MCF 10A (cell line): Measurements from ENCODE around the gene ZNF823. TPM values are rescaled to one million over a fixed set of nuclear protein-coding genes. Genes with fewer than 3 reads are reported as not detected.

ENCODE experiments used
- Bru-seq: library from RNA; stranded (reverse); fragments of 400-500 nt; gene quantifications from one replicate; lab custom pipeline; 2021; lab: Mats Ljungman, UMichigan
- BruChase-seq, 2 experiments: library from RNA; stranded (reverse); fragments of 400-500 nt; gene quantifications; one replicate each; lab custom pipeline; 2021; lab: Mats Ljungman, UMichigan
- BruUV-seq: library from RNA; stranded (reverse); fragments of 400-500 nt; replicated peaks from 2 replicates; lab custom pipeline; 2021; lab: Mats Ljungman, UMichigan
- CTCF ChIA-PET: fragments of 300-600 bp; sonication (Branson Sonifier 250); formaldehyde crosslinking; extraction: SDS; loops from one replicate; lab custom pipeline; 2021; ENCODE audit warnings: antibody characterized with exemption, inconsistent platforms; lab: Yijun Ruan, JAX
- POLR2A ChIA-PET: fragments of 300-600, 350-650 bp; sonication (Branson Sonifier 250); formaldehyde crosslinking; extraction: SDS; loops from one replicate; lab custom pipeline; 2020; ENCODE audit warnings: antibody characterized with exemption, inconsistent platforms; lab: Yijun Ruan, JAX
- DNase-seq: peaks from one replicate; pipeline ENCODE4 v3.0.0-alpha.2; 2018; ENCODE audit not compliant: unreplicated experiment
- H3K27ac Mint-ChIP-seq: one replicate; pipeline ENCODE4 v1.8.0; 2022; ENCODE audit warnings: mild to moderate bottlenecking, low read depth, mixed read lengths; ENCODE audit not compliant: unreplicated experiment
- H3K27me3 Mint-ChIP-seq: one replicate; pipeline ENCODE4 v1.8.0; 2022; ENCODE audit warnings: mixed read lengths; ENCODE audit not compliant: insufficient read depth, unreplicated experiment
- H3K36me3 Mint-ChIP-seq: one replicate; pipeline ENCODE4 v1.8.0; 2022; ENCODE audit warnings: mild to moderate bottlenecking, moderate library complexity, mixed read lengths; ENCODE audit not compliant: insufficient read depth, unreplicated experiment
- H3K4me1 Mint-ChIP-seq: one replicate; pipeline ENCODE4 v1.8.0; 2022; ENCODE audit warnings: mixed read lengths; ENCODE audit not compliant: insufficient read depth, unreplicated experiment
- H3K4me3 Mint-ChIP-seq: one replicate; pipeline ENCODE4 v1.8.0; 2022; ENCODE audit warnings: mild to moderate bottlenecking, moderate library complexity, mixed read lengths; ENCODE audit not compliant: unreplicated experiment
- H3K9me3 Mint-ChIP-seq: one replicate; pipeline ENCODE4 v1.8.0; 2022; ENCODE audit warnings: mixed read lengths; ENCODE audit not compliant: unreplicated experiment
- intact Hi-C: fragments of 100-400 bp; cut with micrococcal nuclease; formaldehyde crosslinking; loops from 2 replicates; pipeline ENCODE4 v1.14.1; 2022
- long read RNA-seq: library from polyadenylated mRNA; stranded (forward); transcript quantifications from one replicate; pipeline ENCODE4 v2.0.0, GENCODE V29; 2022
- total RNA-seq: library from RNA; stranded (reverse); gene quantifications from 2 replicates; pipeline ENCODE4 v1.2.3, GENCODE V29; 2022
- TF ChIP-seq, protein P1 (sequence below): fragments of 200-600 bp; IDR thresholded peaks from one replicate; pipeline ENCODE4 v1.8.0; 2022; ENCODE audit warnings: antibody characterized with exemption, mild to moderate bottlenecking; ENCODE audit not compliant: unreplicated experiment

Gene ZNF823
- total RNA-seq = 0.54 and 1.9 TPM in 2 replicates
- Bru-seq, nascent RNA = percentile 38 among the genes with signal in this experiment
- percentile 40 among the genes with signal in this experiment for BruChase-seq, experiment 1, labeled RNA remaining after a 6-hour chase
- BruChase-seq, experiment 2, labeled RNA remaining after a 2-hour chase = percentile 43 among the genes with signal in this experiment
- long read RNA-seq, partial matches to known transcripts = 0 of 4 reads
- long read RNA-seq, other reads (novel, unspliced or antisense) = 1 of 4 reads

DNA sequence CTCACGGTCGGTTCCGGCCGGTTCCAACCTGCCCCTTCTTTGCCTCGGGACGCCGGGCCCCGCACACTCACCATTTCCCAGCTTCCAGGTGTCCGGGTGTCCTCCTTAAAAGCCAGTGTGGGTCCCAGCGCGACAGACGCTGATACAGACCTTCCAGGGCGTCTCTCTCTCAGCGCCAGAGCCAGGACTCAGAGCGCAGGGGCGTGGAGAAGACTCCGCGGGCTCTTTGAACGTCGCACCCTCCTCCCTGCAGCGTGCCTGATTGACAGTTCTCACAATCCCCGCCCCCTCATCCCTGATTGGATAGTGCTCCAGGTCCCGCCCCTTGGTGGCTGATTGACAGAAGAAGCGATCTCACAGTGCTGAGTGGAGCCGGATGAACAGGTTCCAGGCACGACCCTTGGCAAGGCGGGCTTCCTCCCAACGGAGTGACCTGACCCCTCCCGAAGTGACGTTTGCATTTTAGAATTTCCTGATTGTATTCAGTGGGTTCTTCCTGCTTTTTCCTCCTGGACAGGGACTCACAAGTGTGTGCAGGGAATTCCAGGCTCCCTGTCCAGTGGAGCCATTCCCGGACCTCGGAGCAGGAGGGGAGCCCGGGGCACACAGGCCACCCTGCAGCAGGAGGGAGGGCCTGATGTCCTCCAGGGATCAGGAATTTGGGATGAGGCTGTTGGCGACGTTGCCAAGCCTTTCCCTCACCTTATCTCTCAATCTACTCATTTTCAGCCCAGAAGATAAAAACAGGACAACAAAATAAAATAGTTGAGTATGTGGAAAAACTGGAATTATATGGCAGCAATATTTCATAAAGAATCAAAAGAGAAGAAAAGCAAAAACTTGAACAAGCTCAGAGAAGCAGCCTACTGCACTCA lies at the start of gene ZNF823:
Gene ZNF823, minus strand, starts transcription at position 201 of the 875 bp plus-strand sequence. Its CDS starts 127 bp downstream, at position 74.
- no peaks in the 10 kb centered on the region for H3K27me3 Mint-ChIP-seq
- peak; percentile 99 for DNase-seq
- ChIA-PET POLR2A (interaction anchor here (0.7 to 6.3 kb wide), 7 partner anchors 18 to 120 kb away, joined by 3 to 48 read pairs (median 4); partner anchors contain the start of gene ZNF441), CTCF (interaction anchor here (0.7 to 1.6 kb wide), 3 partner anchors 38 to 241 kb away, joined by 3 to 4 read pairs (median 3); no protein-coding TSS in a partner anchor)
- H3K4me3 Mint-ChIP-seq = peak within 1 kb of the TSS; percentile 100
- H3K9me3 Mint-ChIP-seq = no peaks in the 10 kb centered on the region
- peaks cover 6% of the 10 kb centered on the region for H3K4me1 Mint-ChIP-seq
- intact Hi-C loops = loop anchor here (1.0 to 2.0 kb wide), 2 partner anchors 28 to 402 kb away; partner anchors contain the start of gene ZNF20
- TF ChIP-seq, protein P1, sequence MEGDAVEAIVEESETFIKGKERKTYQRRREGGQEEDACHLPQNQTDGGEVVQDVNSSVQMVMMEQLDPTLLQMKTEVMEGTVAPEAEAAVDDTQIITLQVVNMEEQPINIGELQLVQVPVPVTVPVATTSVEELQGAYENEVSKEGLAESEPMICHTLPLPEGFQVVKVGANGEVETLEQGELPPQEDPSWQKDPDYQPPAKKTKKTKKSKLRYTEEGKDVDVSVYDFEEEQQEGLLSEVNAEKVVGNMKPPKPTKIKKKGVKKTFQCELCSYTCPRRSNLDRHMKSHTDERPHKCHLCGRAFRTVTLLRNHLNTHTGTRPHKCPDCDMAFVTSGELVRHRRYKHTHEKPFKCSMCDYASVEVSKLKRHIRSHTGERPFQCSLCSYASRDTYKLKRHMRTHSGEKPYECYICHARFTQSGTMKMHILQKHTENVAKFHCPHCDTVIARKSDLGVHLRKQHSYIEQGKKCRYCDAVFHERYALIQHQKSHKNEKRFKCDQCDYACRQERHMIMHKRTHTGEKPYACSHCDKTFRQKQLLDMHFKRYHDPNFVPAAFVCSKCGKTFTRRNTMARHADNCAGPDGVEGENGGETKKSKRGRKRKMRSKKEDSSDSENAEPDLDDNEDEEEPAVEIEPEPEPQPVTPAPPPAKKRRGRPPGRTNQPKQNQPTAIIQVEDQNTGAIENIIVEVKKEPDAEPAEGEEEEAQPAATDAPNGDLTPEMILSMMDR = no peak
- no peaks in the 10 kb centered on the region for H3K36me3 Mint-ChIP-seq
- peak within 1 kb of the TSS; percentile 90 for H3K27ac Mint-ChIP-seq
- no TSS peak for BruUV-seq

DNA sequence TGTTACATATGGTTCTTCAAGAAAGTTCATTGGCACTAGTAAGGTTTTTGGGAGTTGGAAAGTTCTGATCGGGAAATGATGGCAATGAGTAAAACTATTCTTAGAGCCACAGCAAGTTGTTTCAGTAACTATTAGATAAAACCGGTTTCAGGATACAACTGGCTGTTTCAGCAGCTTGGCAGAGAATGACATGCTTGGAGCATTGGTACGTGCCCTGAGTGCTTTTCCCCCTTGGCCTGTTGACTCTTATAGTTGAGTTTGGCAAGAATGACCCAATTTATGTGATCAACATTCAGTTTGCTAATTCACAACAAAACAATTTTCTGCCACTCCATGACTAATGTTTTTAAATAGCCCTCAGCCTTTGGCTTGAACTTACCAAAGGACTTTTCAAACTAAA lies 48.8 kb upstream of the ZNF823 start:
- no peak overlapping the region for H3K27ac Mint-ChIP-seq
- ChIA-PET POLR2A (no interaction called here), CTCF (interaction anchor here (0.6 to 2.6 kb wide), 2 partner anchors 10 to 137 kb away, joined by 3 to 14 read pairs; partner anchors contain the start of gene ZNF700)
- intact Hi-C loops = no loop called here
- no TSS peak for BruUV-seq
- H3K27me3 Mint-ChIP-seq = no peaks in the 10 kb centered on the region
- H3K4me1 Mint-ChIP-seq = no peaks in the 10 kb centered on the region
- no peak overlapping the region for H3K4me3 Mint-ChIP-seq
- peaks cover 42% of the 10 kb centered on the region for H3K9me3 Mint-ChIP-seq
- H3K36me3 Mint-ChIP-seq = peaks cover 4% of the 10 kb centered on the region
- no peak for DNase-seq
- TF ChIP-seq, protein P1 = no peak

DNA sequence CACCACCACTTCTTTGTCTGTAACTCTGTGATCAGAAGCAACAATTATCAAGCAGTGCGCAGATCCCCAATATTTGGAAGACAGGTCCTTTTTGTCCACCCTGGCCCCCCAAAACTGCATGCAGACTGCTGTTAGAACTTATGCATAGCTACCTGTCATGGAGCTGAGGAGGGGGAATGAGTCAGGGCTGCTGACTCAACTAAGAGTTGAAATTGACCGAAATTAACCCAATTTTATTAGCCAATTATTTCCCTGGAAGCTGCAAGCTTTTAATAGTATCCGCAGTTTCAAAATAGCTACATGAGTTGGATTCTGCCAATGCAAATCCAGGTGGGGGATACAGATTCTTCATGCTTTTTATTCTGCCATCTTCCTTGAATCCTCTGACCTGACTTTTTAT lies 45.6 kb upstream of the ZNF823 start:
- POLR2A ChIA-PET = no interaction called here
- no peak overlapping the region for H3K4me3 Mint-ChIP-seq
- H3K27me3 Mint-ChIP-seq = no peaks in the 10 kb centered on the region
- no TSS peak for BruUV-seq
- H3K4me1 Mint-ChIP-seq = no peaks in the 10 kb centered on the region
- H3K9me3 Mint-ChIP-seq = peaks cover 24% of the 10 kb centered on the region
- TF ChIP-seq, protein P1 = no peak
- no peak overlapping the region for H3K27ac Mint-ChIP-seq
- peaks cover 24% of the 10 kb centered on the region for H3K36me3 Mint-ChIP-seq
- CTCF ChIA-PET = no interaction called here
- no peak for DNase-seq
- intact Hi-C loops = no loop called here

- Mint-ChIP-seq H3K27ac (no peak overlapping the region), H3K27me3 (no peaks in the 10 kb centered on the region), H3K9me3 (peaks cover 20% of the 10 kb centered on the region), H3K4me1 (no peaks in the 10 kb centered on the region), H3K4me3 (no peak overlapping the region), H3K36me3 (peaks cover 30% of the 10 kb centered on the region)
- POLR2A ChIA-PET = no interaction called here
- BruUV-seq = no TSS peak
- intact Hi-C loops = no loop called here
- TF ChIP-seq, protein P1 = no peak
- CTCF ChIA-PET = no interaction called here
- no peak for DNase-seq
Observed at GRCh38 chr19:11783767-11784166, 45.0 kb upstream of the ZNF823 start.
